GM19438 (cell line): Measurements from ENCODE around the gene EPAS1.

Experiments used
- ATAC-seq: cut with Tn5 transposase; IDR thresholded peaks from one replicate; pipeline ENCODE4 v1.9.1; 2021; ENCODE audit warnings: low read depth; ENCODE audit not compliant: unreplicated experiment

EPAS1 gene

DNA sequence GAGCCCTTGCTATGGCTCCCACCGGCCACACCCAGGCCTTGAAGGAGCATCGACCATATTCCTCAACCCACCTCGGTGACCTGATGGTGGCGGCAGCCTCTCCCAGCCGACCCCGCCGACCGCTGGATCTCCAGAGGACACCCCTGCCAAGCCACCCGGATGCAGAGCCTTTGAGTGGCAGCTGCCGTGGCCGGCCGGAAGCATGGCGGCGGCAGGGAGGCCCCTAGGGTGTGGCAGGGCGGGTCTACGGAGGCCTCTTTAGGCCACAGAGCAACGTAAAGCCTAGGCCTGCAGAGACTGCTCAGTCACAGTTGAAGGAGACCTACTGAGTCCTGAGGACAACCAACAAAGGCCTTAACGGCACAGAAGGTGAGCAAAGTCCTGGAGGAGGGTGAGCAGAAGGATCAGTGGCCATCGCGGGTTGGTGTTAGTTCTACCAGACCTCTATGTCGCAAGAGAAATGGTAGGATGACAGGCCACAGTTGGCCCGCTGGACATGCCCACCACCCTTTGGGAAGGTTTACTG, 131.8 kb downstream of the EPAS1 start:
- no peak for ATAC-seq

DNA sequence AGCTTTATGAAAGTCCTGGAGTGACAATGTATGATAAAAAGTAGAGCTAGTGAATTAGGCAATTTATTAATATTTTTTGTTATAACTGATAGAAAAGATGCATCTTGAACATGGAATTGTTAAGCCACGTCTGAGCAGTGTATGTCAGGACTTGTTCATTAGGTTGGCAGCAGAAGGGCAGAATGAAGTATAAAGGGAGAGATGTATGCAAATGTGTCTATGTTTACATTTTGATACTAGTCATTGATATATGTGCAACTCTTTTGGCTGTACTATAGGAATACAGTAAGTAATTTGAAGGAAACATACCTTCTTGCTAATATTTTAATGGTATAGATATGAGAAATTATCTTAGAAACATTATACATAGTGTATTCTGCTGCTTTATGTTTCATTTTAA, 133.2 kb downstream of the EPAS1 start:
- ATAC-seq: no peak

GRCh38 chr2:46430992-46431391, 133.8 kb downstream of the EPAS1 start:
- no peak for ATAC-seq

DNA sequence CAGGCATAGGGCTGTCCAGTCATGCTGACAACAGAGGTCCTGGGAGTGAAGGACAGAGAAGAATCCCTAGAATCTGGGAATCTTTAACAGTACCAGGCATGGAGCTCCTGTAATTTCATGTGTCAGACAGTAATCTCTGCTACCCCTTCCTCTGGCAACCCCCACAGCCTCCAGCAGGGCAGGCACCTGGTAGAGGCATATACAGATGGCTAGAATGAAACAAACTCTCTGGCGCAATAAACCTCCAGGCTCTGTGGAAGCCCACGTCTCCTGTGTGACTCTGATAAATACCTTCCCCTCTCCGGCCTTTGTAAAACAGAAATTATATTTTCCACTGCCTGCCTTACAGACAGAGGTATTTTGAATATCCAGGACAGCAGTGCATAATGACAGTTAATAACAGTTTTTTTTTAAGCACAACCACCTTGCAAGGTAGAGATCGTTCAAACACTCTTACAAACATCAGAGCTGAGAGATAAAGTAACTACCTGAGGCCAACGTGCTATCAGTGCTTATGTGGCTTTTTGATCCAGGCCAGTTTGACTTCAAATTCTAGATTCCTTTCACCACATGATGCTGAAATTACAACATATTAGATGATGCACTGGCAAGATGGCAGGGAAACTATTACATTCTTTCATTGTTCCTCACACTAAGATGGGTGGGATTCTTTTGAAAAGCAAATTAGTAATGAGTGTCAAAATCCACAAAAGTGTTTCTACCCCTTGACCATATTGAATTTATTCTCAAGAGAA, 134.5 kb downstream of the EPAS1 start:
- ATAC-seq: no peak

GRCh38 chr2:46434851-46435273, 137.7 kb downstream of the EPAS1 start:
- no peak for ATAC-seq

DNA sequence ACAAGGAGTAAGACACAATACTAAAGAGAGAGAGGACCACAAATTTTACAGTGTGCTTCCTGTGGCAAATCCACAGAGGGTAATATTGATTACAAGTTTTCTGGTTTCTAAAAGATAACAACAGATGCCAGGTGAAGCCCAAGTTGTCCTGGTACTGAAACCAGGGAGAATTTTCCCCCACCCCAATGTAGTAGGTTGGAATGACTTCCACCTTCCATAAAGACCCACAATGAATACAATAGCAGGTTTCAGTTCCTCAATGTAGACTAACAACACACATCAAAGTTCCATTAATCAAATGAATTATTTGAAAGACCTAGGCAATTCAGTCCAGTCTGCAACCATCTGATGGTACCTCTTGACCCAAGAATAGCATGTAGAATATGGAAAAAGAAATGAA, 138.1 kb downstream of the EPAS1 start:
- no peak for ATAC-seq

DNA sequence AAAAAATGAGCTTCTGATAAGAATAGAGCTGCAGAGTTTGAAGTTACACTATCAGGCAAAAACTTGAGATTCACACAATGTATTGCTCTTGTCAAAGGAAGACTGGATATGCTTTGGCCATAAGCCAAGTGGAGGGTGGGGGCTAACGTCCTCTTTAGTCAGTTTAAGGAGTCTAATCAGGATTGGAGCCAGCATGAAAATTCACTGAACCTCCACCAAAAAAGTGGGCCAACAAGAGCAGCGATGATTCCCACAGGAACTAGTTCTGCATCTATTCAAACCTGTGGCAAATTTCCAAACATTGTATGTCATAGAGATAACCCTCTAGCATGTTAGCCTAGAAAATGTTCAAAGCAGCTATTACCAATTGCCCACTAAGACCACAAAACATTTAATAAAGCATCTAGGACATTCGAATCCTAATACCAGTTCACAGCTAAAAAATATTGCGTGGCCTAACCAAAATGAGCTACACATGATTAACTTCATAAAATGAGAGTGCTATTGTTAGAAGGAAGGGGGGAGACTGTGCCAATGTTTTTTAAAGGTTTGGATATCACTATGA, 138.7 kb downstream of the EPAS1 start:
- ATAC-seq: no peak
